GM04503 (cell line): ENCODE measurements around the gene CLN3.
"Not testable (repeated sequence)": the region's sequence is repeated elsewhere in the genome, so short reads cannot be mapped to it uniquely, and the experiment has no call there.

ENCODE experiments used
- DNase-seq: peaks from one replicate; pipeline ENCODE4 v3.0.0-alpha.2; 2012; ENCODE audit warnings: low read depth

CLN3 gene

GRCh38 chr16:28491970-28492474 lies at the start of gene CLN3:
CLN3 (minus strand) TSS chr16:28492074; CDS start chr16:28491759, 315 bp downstream.
- peak; percentile 77 for DNase-seq

GRCh38 chr16:28540346-28540745 lies 48.5 kb upstream of the CLN3 start:
- no peak for DNase-seq

GRCh38 chr16:28538733-28539596 lies 47.1 kb upstream of the CLN3 start, which contains the start of gene NUPR1:
NUPR1 (minus strand) TSS chr16:28538974; CDS start chr16:28538907, 67 bp downstream.
- peak; percentile 97 for DNase-seq

- no peak for DNase-seq
Observed at GRCh38 chr16:28537964-28538732, 46.3 kb upstream of the CLN3 start.

GRCh38 chr16:28537076-28537475 lies 45.2 kb upstream of the CLN3 start:
- no peak for DNase-seq

GRCh38 chr16:28534542-28535373 lies 42.9 kb upstream of the CLN3 start:
- peak; percentile 69 for DNase-seq

GRCh38 chr16:28532940-28533647 lies 41.2 kb upstream of the CLN3 start:
- DNase-seq, result no peak

GRCh38 chr16:28531777-28532744 lies 40.2 kb upstream of the CLN3 start:
- no peak for DNase-seq

GRCh38 chr16:28529124-28529523 lies 37.2 kb upstream of the CLN3 start:
- DNase-seq, result no peak

GRCh38 chr16:28528463-28528867 lies 36.6 kb upstream of the CLN3 start:
- no peak for DNase-seq

- no peak for DNase-seq
Observed at GRCh38 chr16:28527985-28528384, 36.1 kb upstream of the CLN3 start.

GRCh38 chr16:28527100-28527785 lies 35.4 kb upstream of the CLN3 start:
- not testable (repeated sequence) for DNase-seq

- DNase-seq, result no peak
Observed at GRCh38 chr16:28526201-28527099, 34.6 kb upstream of the CLN3 start.

GRCh38 chr16:28524681-28525171 lies 32.9 kb upstream of the CLN3 start:
- DNase-seq, result no peak

GRCh38 chr16:28522792-28523191 lies 30.9 kb upstream of the CLN3 start:
- no peak for DNase-seq

- no peak for DNase-seq
Observed at GRCh38 chr16:28521436-28521835, 29.6 kb upstream of the CLN3 start.

- no peak for DNase-seq
Observed at GRCh38 chr16:28520672-28521071, 28.8 kb upstream of the CLN3 start.

GRCh38 chr16:28514246-28514645 lies 22.4 kb upstream of the CLN3 start:
- DNase-seq, result no peak
